WTC11 (cell line): ENCODE results near the gene CDA.

ENCODE experiments used
- ATF1 ChIP-seq: sonication (generic); formaldehyde crosslinking; IDR thresholded peaks from 2 replicates; pipeline ENCODE4 v1.8.1; 2023; ENCODE audit warnings: mild to moderate bottlenecking, moderate library complexity, missing genetic modification reagents
- ETV6 ChIP-seq: sonication (generic); formaldehyde crosslinking; IDR thresholded peaks from 2 replicates; pipeline ENCODE4 v1.8.1; 2022; ENCODE audit warnings: mild to moderate bottlenecking, missing genetic modification reagents
- TF ChIP-seq, protein P1 (sequence below): fragments of 250-450 bp; sonication (Bioruptor Pico); IDR thresholded peaks from 2 replicates; pipeline ENCODE4 v1.9.0; 2021; ENCODE audit warnings: mild to moderate bottlenecking
- TF ChIP-seq, protein P2 (sequence below): sonication (generic); formaldehyde crosslinking; IDR thresholded peaks from 2 replicates; pipeline ENCODE4 v1.8.1; 2022; ENCODE audit warnings: low read depth, missing genetic modification reagents, borderline replicate concordance

- TF ChIP-seq ETV6 (CRISPR knock-in tag) (no peak), ATF1 (CRISPR knock-in tag) (no peak)
- TF ChIP-seq, protein P1, sequence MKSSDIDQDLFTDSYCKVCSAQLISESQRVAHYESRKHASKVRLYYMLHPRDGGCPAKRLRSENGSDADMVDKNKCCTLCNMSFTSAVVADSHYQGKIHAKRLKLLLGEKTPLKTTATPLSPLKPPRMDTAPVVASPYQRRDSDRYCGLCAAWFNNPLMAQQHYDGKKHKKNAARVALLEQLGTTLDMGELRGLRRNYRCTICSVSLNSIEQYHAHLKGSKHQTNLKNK (CRISPR knock-in tag) = no peak
- TF ChIP-seq, protein P2, sequence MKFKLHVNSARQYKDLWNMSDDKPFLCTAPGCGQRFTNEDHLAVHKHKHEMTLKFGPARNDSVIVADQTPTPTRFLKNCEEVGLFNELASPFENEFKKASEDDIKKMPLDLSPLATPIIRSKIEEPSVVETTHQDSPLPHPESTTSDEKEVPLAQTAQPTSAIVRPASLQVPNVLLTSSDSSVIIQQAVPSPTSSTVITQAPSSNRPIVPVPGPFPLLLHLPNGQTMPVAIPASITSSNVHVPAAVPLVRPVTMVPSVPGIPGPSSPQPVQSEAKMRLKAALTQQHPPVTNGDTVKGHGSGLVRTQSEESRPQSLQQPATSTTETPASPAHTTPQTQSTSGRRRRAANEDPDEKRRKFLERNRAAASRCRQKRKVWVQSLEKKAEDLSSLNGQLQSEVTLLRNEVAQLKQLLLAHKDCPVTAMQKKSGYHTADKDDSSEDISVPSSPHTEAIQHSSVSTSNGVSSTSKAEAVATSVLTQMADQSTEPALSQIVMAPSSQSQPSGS (CRISPR knock-in tag) = no peak
These were observed 69.4 kb downstream of the CDA start for GRCh38 chr1:20658166-20658915.
